HepG2 (cell line): ENCODE results near the gene RPUSD3. TPM values are rescaled to one million over a fixed set of nuclear protein-coding genes. Genes with fewer than 3 reads are reported as not detected.

Experiments used
- ARID4A ChIP-seq: sonication (generic); formaldehyde crosslinking; IDR thresholded peaks from 2 replicates; pipeline ENCODE4 v1.5.0; 2020; ENCODE audit warnings: mild to moderate bottlenecking, missing genetic modification reagents, borderline replicate concordance
- ASH2L ChIP-seq: fragments of 300-600, 200-600 bp; sonication (generic); IDR thresholded peaks from 2 replicates; pipeline ENCODE4 v1.7.0; 2017; ENCODE audit warnings: low read depth, mild to moderate bottlenecking, moderate library complexity, mixed read lengths, low read length; ENCODE audit not compliant: insufficient read length
- GABPA ChIP-seq, 2 experiments: IDR thresholded peaks; 2 replicates each; pipeline ENCODE4 v1.6.1; 2011 to 2016; ENCODE audit warnings: low read depth in 2 of 2, low read length in 1 of 2, missing biosample characterization in 1 of 2, missing genetic modification characterization in 1 of 2
- JUNB ChIP-seq: sonication (generic); formaldehyde crosslinking; IDR thresholded peaks from 2 replicates; pipeline ENCODE4 v1.8.0; 2022; ENCODE audit warnings: missing genetic modification reagents, mild to moderate bottlenecking, borderline replicate concordance
- KAT8 ChIP-seq: IDR thresholded peaks from 2 replicates; pipeline ENCODE4 v1.6.1; 2016; ENCODE audit warnings: missing genetic modification reagents, missing compliant biosample characterization
- RBM39 ChIP-seq: fragments of 200-400 bp; formaldehyde crosslinking; IDR thresholded peaks from one replicate; pipeline ENCODE4 v1.6.1; 2018; ENCODE audit warnings: antibody characterized with exemption, mild to moderate bottlenecking, low read depth, low read length; ENCODE audit not compliant: poor library complexity, severe bottlenecking
- STAG1 ChIP-seq: sonication (generic); formaldehyde crosslinking; IDR thresholded peaks from 2 replicates; pipeline ENCODE4 v1.4.0; 2020; ENCODE audit warnings: missing genetic modification reagents
- ZNF230 ChIP-seq: sonication (generic); formaldehyde crosslinking; IDR thresholded peaks from 2 replicates; pipeline ENCODE4 v1.4.0; 2020; ENCODE audit warnings: mild to moderate bottlenecking, missing genetic modification reagents
- ZNF552 ChIP-seq: sonication (generic); formaldehyde crosslinking; IDR thresholded peaks from 2 replicates; pipeline ENCODE4 v1.9.0; 2022; ENCODE audit warnings: missing genetic modification reagents, mild to moderate bottlenecking, borderline replicate concordance
- ZSCAN31 ChIP-seq: sonication (generic); formaldehyde crosslinking; IDR thresholded peaks from 2 replicates; pipeline ENCODE4 v1.5.0; 2020; ENCODE audit warnings: low read depth, mild to moderate bottlenecking, missing genetic modification reagents
- polyA plus RNA-seq, 8 experiments: library from polyadenylated mRNA; depleted of rRNA in 3 of 8; stranded (reverse) in 7 of 8; unstranded in 1 of 8; fragments of >200 nt; fragmentation: Illumina TruSeq in 4 of 8; extraction: Trizol in 4 of 8; gene quantifications; 2 replicates each; pipeline versions ENCODE4 v1.2.1 to v1.2.3, GENCODE V29; 2011 to 2016; ENCODE audit warnings: low read depth in 4 of 8, missing spikeins in 1 of 8, mixed read lengths in 1 of 8; ENCODE audit not compliant: insufficient read depth in 1 of 8
- total RNA-seq, 5 experiments: library from RNA; depleted of rRNA; stranded (reverse); fragments of >200 nt; fragmentation: Illumina TruSeq; extraction: Trizol; gene quantifications; 2 replicates each; pipeline ENCODE4 v1.2.3, GENCODE V29; 2016; ENCODE audit warnings: low read depth in 1 of 5
- TF ChIP-seq, protein P1 (sequence below): sonication (generic); formaldehyde crosslinking; IDR thresholded peaks from 2 replicates; pipeline ENCODE4 v1.4.0; 2020; ENCODE audit warnings: mild to moderate bottlenecking, missing genetic modification reagents, borderline replicate concordance

Gene RPUSD3
- total and polyA plus RNA-seq, 2 of the 13 experiments (the other 11 are each of a cell fraction or from before 2014, with no cell fraction given): 32.1 to 48.7 TPM

DNA sequence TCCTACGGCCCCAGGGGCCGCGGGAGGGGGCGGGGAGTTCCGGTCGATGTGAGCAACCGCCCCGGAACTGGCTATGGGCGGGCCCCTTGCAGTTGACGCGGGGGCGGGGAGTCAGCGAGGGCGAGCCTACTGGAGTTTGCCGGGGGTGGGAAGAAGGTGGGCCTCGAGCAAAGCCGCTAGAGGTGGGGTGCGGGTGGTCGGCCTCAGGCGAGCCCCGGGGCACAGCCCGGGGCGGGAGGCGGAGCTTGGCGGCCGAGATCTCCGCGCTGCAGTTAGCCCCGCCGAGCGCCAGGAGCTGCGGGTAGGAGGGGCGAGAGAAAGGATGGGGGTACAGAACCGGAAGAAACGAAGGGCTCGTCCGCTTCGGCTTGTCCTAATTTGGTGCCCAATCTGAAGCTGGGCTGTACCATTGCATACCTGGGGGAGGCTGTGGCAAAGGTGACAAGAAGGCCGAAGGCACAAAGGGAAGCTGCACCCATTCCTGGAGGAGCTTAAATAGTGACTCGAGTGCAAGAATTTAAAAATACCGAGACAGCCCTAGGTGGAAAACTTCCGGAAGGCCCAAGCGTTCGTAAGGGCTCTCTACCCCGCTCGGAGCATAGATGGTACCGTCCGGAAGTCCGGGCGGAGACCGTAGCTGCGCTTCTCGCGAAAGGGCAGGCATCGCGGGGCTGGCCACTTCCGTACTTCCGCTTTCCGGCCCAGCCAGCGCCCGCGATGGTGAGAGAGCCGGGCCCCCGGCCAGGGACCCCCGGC, 51.2 kb downstream of the RPUSD3 start, which contains the start of the genes ARPC4 and TADA3 (continued):
- peak; percentile 65 for TF ChIP-seq ARID4A (CRISPR knock-in tag)
- TF ChIP-seq JUNB: no peak
- peak; percentile 91 for TF ChIP-seq KAT8 (CRISPR knock-in tag)
- 0 out of 2 replicates have a peak, but pooled peaks have one; percentile 27 for TF ChIP-seq ZSCAN31 (CRISPR knock-in tag)
- TF ChIP-seq, protein P1, sequence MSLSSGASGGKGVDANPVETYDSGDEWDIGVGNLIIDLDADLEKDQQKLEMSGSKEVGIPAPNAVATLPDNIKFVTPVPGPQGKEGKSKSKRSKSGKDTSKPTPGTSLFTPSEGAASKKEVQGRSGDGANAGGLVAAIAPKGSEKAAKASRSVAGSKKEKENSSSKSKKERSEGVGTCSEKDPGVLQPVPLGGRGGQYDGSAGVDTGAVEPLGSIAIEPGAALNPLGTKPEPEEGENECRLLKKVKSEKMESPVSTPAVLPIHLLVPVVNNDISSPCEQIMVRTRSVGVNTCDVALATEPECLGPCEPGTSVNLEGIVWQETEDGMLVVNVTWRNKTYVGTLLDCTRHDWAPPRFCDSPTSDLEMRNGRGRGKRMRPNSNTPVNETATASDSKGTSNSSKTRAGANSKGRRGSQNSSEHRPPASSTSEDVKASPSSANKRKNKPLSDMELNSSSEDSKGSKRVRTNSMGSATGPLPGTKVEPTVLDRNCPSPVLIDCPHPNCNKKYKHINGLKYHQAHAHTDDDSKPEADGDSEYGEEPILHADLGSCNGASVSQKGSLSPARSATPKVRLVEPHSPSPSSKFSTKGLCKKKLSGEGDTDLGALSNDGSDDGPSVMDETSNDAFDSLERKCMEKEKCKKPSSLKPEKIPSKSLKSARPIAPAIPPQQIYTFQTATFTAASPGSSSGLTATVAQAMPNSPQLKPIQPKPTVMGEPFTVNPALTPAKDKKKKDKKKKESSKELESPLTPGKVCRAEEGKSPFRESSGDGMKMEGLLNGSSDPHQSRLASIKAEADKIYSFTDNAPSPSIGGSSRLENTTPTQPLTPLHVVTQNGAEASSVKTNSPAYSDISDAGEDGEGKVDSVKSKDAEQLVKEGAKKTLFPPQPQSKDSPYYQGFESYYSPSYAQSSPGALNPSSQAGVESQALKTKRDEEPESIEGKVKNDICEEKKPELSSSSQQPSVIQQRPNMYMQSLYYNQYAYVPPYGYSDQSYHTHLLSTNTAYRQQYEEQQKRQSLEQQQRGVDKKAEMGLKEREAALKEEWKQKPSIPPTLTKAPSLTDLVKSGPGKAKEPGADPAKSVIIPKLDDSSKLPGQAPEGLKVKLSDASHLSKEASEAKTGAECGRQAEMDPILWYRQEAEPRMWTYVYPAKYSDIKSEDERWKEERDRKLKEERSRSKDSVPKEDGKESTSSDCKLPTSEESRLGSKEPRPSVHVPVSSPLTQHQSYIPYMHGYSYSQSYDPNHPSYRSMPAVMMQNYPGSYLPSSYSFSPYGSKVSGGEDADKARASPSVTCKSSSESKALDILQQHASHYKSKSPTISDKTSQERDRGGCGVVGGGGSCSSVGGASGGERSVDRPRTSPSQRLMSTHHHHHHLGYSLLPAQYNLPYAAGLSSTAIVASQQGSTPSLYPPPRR (CRISPR knock-in tag): 0 out of 2 replicates have a peak, but pooled peaks have one; percentile 44
- TF ChIP-seq ZNF552 (CRISPR knock-in tag): peak; percentile 32; the same call in 1 of the 2 replicates
- TF ChIP-seq ZNF230 (CRISPR knock-in tag): peak; percentile 16; the same call in 1 of the 2 replicates
- TF ChIP-seq GABPA (IDR thresholded peaks at IDR 0.05; ENCODE audit: low read depth, low read length): peak; percentile 80
- TF ChIP-seq GABPA (CRISPR knock-in tag; IDR thresholded peaks at IDR 0.05; ENCODE audit: low read depth): peak; percentile 93
- peak; percentile 54 for TF ChIP-seq RBM39
- TF ChIP-seq ASH2L: peak; percentile 84
- no peak for TF ChIP-seq STAG1 (CRISPR knock-in tag)
